ENCODE data around the gene BTAF1.

DNA sequence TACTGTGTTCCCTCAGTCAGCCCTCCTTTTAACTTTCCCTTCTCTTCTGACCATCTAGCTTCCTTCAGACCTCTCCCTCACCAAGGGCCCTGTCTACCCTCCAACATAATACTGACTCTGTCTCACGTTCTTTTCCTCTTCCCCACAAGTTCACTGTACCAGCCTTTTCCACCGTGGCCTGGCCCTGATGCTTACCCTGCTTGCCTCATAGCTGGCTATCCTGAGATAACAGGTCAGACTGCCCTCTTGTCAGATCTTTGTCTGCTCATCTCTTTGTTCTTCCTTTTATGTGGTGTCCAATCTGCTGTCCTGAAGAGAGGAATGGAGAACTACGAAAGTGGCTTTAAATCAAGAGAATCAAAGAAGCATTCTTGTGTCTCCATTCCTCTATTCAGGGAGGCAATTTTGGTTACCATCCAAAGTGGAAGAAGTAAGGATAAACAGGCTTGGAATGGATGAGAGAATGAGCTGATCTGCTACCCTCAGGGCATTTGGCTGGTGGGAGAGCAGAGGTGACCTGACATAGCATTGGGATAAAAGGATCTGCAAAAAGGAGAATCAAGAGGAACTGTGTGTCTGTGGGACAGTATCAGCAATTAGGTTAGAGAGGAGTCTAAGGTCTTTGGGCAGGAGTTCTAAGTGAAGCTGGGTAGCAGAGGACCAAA is 8.1 kb downstream of the BTAF1 start:
- TF ChIP-seq, protein P1, sequence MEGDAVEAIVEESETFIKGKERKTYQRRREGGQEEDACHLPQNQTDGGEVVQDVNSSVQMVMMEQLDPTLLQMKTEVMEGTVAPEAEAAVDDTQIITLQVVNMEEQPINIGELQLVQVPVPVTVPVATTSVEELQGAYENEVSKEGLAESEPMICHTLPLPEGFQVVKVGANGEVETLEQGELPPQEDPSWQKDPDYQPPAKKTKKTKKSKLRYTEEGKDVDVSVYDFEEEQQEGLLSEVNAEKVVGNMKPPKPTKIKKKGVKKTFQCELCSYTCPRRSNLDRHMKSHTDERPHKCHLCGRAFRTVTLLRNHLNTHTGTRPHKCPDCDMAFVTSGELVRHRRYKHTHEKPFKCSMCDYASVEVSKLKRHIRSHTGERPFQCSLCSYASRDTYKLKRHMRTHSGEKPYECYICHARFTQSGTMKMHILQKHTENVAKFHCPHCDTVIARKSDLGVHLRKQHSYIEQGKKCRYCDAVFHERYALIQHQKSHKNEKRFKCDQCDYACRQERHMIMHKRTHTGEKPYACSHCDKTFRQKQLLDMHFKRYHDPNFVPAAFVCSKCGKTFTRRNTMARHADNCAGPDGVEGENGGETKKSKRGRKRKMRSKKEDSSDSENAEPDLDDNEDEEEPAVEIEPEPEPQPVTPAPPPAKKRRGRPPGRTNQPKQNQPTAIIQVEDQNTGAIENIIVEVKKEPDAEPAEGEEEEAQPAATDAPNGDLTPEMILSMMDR (IDR thresholded peaks at IDR 0.05) = no peak
- no peak for TF ChIP-seq POLR2A (IDR thresholded peaks at IDR 0.05)
